ENCODE data around the gene GSAP.

GSAP gene

DNA sequence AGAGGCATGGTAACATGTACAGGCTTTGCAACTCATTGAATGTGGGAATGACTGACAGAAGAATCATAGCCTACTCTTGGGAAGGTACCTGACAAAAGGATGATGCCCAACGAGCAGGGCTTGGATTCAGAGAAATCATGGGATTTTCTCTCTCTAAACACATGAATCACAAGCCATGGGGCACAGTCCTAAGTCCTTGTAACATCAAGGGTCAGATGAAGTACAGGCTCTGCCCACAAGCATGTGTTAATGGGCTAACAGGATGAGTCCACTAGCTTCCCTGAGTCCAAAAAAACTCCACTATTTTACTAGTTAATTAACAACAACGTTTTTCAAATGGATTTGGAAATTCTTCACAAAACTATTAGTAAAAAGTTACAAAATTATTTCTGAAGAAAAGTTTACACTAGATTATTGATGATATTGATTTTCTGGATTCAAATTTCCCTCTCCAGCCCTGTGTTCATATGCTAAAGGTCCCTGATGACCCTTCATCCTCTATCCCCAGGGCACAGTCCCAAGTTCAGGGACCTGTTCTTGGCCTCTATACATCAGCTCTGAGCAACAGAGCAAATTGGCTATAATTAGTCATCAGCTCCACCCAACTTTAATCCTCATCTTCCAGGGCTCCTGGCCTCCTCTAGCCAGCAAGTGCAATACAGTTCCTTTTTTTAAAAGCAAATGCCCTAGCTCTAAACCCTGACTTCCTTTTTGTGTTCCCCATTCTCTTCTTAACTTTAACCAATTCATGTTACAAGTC is 99.8 kb downstream of the GSAP start:
- no peak overlapping the region for H3K27ac ChIP-seq (ENCODE audit: low read depth, low read length)
- H3K9ac ChIP-seq (ENCODE audit: low read length), result no peak overlapping the region
- H3K36me3 ChIP-seq (ENCODE audit: low read length), result no peaks in the 10 kb centered on the region
- H3K4me3 ChIP-seq (ENCODE audit: insufficient read depth, low read length, poor library complexity, severe bottlenecking), result no peak overlapping the region
- H3K79me2 ChIP-seq (ENCODE audit: insufficient read depth, low read length), result no peaks in the 10 kb centered on the region
- no peaks in the 10 kb centered on the region for H4K20me1 ChIP-seq (ENCODE audit: low read depth, low read length)
- TF ChIP-seq, protein P1, sequence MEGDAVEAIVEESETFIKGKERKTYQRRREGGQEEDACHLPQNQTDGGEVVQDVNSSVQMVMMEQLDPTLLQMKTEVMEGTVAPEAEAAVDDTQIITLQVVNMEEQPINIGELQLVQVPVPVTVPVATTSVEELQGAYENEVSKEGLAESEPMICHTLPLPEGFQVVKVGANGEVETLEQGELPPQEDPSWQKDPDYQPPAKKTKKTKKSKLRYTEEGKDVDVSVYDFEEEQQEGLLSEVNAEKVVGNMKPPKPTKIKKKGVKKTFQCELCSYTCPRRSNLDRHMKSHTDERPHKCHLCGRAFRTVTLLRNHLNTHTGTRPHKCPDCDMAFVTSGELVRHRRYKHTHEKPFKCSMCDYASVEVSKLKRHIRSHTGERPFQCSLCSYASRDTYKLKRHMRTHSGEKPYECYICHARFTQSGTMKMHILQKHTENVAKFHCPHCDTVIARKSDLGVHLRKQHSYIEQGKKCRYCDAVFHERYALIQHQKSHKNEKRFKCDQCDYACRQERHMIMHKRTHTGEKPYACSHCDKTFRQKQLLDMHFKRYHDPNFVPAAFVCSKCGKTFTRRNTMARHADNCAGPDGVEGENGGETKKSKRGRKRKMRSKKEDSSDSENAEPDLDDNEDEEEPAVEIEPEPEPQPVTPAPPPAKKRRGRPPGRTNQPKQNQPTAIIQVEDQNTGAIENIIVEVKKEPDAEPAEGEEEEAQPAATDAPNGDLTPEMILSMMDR (IDR thresholded peaks at IDR 0.05; ENCODE audit: insufficient read depth, low read length, poor library complexity, severe bottlenecking), result no peak
- no peak for TF ChIP-seq EZH2phosphoT487 (conservative IDR thresholded peaks at IDR 0.05; ENCODE audit: low read length)
- H3F3A ChIP-seq (ENCODE audit: insufficient read depth), result no peaks in the 10 kb centered on the region
- no peaks in the 10 kb centered on the region for H3K9me3 ChIP-seq (ENCODE audit: insufficient read depth, low read length)
- H3K27me3 ChIP-seq (ENCODE audit: low read length), result no peaks in the 10 kb centered on the region
- no peak overlapping the region for H2AFZ ChIP-seq (ENCODE audit: low read depth, low read length, severe bottlenecking)
- H3K9me2 ChIP-seq (replicated peaks; ENCODE audit: insufficient read depth, low read length), result no peaks in the 10 kb centered on the region
- H3K4me2 ChIP-seq (ENCODE audit: low read depth, low read length, poor library complexity, severe bottlenecking), result no peak overlapping the region

DNA sequence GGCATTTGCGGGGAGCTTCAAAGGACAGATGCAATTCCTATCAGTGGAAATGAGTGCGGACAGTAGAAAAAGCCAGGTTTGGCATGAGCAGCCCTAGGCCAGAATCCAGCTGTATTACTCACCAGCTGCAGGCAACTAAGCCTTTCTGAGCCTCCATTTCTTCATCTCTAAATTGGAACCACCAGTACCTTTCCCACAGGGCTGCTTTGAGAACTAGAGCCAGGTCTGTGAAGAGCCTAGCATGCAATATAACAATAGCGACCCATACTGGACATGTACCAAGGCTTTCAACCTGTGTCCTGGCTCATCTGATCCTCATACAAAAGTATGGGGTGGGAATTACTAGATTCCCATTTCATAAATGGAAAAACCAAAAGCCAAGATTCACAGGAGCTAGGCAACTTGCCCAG is 101.0 kb downstream of the GSAP start:
- H3F3A ChIP-seq (ENCODE audit: insufficient read depth), result no peaks in the 10 kb centered on the region
- no peak overlapping the region for H3K4me2 ChIP-seq (ENCODE audit: low read depth, low read length, poor library complexity, severe bottlenecking)
- H3K79me2 ChIP-seq (ENCODE audit: insufficient read depth, low read length), result no peaks in the 10 kb centered on the region
- no peaks in the 10 kb centered on the region for H3K36me3 ChIP-seq (ENCODE audit: low read length)
- H4K20me1 ChIP-seq (ENCODE audit: low read depth, low read length), result no peaks in the 10 kb centered on the region
- H3K4me3 ChIP-seq (ENCODE audit: insufficient read depth, low read length, poor library complexity, severe bottlenecking), result no peak overlapping the region
- H3K9ac ChIP-seq (ENCODE audit: low read length), result no peak overlapping the region
- no peak overlapping the region for H2AFZ ChIP-seq (ENCODE audit: low read depth, low read length, severe bottlenecking)
- no peaks in the 10 kb centered on the region for H3K9me2 ChIP-seq (replicated peaks; ENCODE audit: insufficient read depth, low read length)
- no peaks in the 10 kb centered on the region for H3K9me3 ChIP-seq (ENCODE audit: insufficient read depth, low read length)
- H3K27me3 ChIP-seq (ENCODE audit: low read length), result no peaks in the 10 kb centered on the region
- no peak overlapping the region for H3K27ac ChIP-seq (ENCODE audit: low read depth, low read length)
- TF ChIP-seq, protein P1 (IDR thresholded peaks at IDR 0.05; ENCODE audit: insufficient read depth, low read length, poor library complexity, severe bottlenecking), result no peak
- TF ChIP-seq EZH2phosphoT487 (conservative IDR thresholded peaks at IDR 0.05; ENCODE audit: low read length), result no peak

GRCh38 chr7:77313876-77314480 is 102.2 kb downstream of the GSAP start:
- Histone ChIP-seq H3K9me3 (ENCODE audit: insufficient read depth, low read length) (no peaks in the 10 kb centered on the region), H3K4me3 (ENCODE audit: insufficient read depth, low read length, poor library complexity, severe bottlenecking) (no peak overlapping the region), H3K9me2 (replicated peaks; ENCODE audit: insufficient read depth, low read length) (no peaks in the 10 kb centered on the region), H3K79me2 (ENCODE audit: insufficient read depth, low read length) (no peaks in the 10 kb centered on the region), H3F3A (ENCODE audit: insufficient read depth) (no peaks in the 10 kb centered on the region), H3K27ac (ENCODE audit: low read depth, low read length) (no peak overlapping the region), H3K9ac (ENCODE audit: low read length) (no peak overlapping the region), H4K20me1 (ENCODE audit: low read depth, low read length) (no peaks in the 10 kb centered on the region), H2AFZ (ENCODE audit: low read depth, low read length, severe bottlenecking) (no peak overlapping the region), H3K36me3 (ENCODE audit: low read length) (no peaks in the 10 kb centered on the region), H3K27me3 (ENCODE audit: low read length) (no peaks in the 10 kb centered on the region), H3K4me2 (ENCODE audit: low read depth, low read length, poor library complexity, severe bottlenecking) (no peak overlapping the region)
- TF ChIP-seq, protein P1 (IDR thresholded peaks at IDR 0.05; ENCODE audit: insufficient read depth, low read length, poor library complexity, severe bottlenecking), result no peak
- no peak for TF ChIP-seq EZH2phosphoT487 (conservative IDR thresholded peaks at IDR 0.05; ENCODE audit: low read length)

Data from SU-DHL-6 (cell line).